ENCODE data around the gene NFATC1.

Gene NFATC1

DNA sequence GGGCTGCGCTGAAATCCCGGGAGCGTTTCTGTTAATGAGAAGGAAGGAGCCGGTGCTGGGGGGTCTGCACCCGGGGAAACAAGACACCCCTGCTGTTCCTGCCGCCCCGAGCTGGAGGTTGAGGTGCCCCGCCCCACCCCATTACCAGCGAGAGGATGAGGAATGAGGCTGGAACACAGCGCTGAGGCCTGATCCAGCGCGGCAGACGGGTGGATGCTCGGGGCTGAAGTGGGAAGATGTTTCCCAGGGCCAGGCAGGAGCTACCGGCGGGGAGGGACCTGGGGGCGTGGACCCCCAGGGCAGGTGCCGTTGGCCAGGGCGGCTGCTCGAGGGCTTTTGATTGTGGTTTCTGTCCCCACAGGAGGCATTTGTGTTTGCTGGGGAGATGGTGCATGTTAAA is 149.5 kb downstream of the NFATC1 start:
- ChIA-PET POLR2A (no interaction called here), CTCF (no interaction called here)
- no peak for DNase-seq (ENCODE audit: extremely low spot score)
- TF ChIP-seq, protein P1, sequence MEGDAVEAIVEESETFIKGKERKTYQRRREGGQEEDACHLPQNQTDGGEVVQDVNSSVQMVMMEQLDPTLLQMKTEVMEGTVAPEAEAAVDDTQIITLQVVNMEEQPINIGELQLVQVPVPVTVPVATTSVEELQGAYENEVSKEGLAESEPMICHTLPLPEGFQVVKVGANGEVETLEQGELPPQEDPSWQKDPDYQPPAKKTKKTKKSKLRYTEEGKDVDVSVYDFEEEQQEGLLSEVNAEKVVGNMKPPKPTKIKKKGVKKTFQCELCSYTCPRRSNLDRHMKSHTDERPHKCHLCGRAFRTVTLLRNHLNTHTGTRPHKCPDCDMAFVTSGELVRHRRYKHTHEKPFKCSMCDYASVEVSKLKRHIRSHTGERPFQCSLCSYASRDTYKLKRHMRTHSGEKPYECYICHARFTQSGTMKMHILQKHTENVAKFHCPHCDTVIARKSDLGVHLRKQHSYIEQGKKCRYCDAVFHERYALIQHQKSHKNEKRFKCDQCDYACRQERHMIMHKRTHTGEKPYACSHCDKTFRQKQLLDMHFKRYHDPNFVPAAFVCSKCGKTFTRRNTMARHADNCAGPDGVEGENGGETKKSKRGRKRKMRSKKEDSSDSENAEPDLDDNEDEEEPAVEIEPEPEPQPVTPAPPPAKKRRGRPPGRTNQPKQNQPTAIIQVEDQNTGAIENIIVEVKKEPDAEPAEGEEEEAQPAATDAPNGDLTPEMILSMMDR (IDR thresholded peaks at IDR 0.05; ENCODE audit: control extremely low read depth, extremely low read depth, low read depth, missing control alignments) = no peak

DNA sequence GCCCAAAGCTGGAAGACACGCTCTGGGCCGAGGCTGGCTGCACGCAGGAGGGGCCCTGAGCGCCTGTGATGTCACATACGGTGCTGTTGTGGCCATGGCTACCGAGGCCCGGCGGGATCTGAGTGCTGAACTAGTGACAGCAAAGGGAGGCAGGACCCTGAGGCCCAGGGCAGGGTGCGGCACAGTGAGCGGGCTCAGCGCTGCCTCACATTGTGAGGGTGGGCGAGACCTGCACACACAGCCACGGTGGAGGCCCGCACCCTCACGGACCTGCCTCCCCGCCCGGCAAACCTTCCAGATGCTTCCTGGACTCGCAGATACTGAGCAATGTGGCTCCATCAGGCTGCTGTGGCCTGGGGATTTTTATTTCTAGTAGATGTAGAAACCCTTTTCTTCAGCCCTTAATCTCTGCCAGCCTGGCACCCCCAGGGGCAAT is 150.0 kb downstream of the NFATC1 start:
- POLR2A ChIA-PET = no interaction called here
- TF ChIP-seq, protein P1 (IDR thresholded peaks at IDR 0.05; ENCODE audit: control extremely low read depth, extremely low read depth, low read depth, missing control alignments) = no peak
- no peak for DNase-seq (ENCODE audit: extremely low spot score)
- CTCF ChIA-PET = no interaction called here

GRCh38 chr18:79546781-79547272 is 151.1 kb downstream of the NFATC1 start:
- ChIA-PET CTCF (no interaction called here), POLR2A (no interaction called here)
- TF ChIP-seq, protein P1 (IDR thresholded peaks at IDR 0.05; ENCODE audit: control extremely low read depth, extremely low read depth, low read depth, missing control alignments) = no peak
- no peak for DNase-seq (ENCODE audit: extremely low spot score)

DNA sequence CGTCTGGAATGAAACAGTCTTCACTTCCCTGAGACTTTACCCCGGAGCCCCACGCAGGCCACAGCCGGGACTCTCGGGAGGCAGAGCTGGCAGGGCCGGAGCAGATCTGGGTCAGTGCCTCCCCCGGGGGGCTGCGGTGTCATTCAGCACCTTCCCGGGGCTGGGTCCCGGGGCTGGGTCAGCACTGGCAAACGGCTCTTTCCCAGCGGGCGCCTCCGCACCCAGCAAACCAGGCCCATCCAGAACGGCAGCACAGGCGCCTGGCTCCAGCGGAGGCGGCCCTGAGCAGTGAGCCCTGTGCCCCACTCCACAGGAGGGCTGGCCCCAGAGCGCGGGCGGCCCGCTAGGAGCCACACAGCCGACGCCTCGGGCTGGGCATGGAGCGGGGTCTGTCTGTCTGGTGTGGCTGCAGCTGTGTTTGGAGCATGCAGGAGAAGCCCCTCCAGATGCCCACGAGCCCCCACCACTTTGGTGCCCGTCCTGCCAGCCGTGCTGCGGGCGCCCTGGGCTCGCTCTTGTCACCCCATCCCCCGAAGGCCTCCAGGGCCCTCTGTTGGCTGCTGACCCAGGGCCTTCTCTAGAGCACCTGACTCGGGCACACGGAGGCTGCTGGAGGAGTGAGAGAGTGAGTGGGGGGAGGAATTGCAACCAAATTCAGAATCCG is 151.8 kb downstream of the NFATC1 start:
- ChIA-PET CTCF (no interaction called here), POLR2A (no interaction called here)
- TF ChIP-seq, protein P1 (IDR thresholded peaks at IDR 0.05; ENCODE audit: control extremely low read depth, extremely low read depth, low read depth, missing control alignments) = no peak
- no peak for DNase-seq (ENCODE audit: extremely low spot score)

- no peak for DNase-seq (ENCODE audit: extremely low spot score)
- CTCF ChIA-PET = no interaction called here
- TF ChIP-seq, protein P1 (IDR thresholded peaks at IDR 0.05; ENCODE audit: control extremely low read depth, extremely low read depth, low read depth, missing control alignments) = no peak
- POLR2A ChIA-PET = no interaction called here
Observed at GRCh38 chr18:79548077-79548450, 152.3 kb downstream of the NFATC1 start.

DNA sequence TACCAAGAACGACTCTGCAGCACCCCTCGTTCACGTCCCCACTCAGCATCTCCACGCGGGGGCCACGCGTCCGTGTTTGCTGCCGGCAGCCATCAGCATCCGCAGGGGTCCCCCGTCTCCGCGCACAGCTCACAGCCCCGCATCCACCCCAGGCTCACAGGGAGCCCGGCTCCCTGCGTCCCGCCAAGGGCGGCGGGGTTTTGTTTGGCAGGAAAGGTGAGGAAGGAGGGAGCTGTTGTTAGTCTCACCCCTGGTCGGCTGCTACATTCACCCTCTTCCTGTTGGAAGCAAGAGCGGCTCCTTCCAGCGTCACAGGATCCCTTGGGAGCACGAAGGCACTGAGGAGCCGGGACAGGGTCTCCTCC is 152.9 kb downstream of the NFATC1 start:
- TF ChIP-seq, protein P1 (IDR thresholded peaks at IDR 0.05; ENCODE audit: control extremely low read depth, extremely low read depth, low read depth, missing control alignments) = no peak
- CTCF ChIA-PET = no interaction called here
- DNase-seq (ENCODE audit: extremely low spot score) = no peak
- POLR2A ChIA-PET = no interaction called here

Data from GM10248 (cell line).